Heart right ventricle (tissue), 16 donors: Measurements from ENCODE around the gene CRYL1. TPM values are rescaled to one million over a fixed set of nuclear protein-coding genes. Genes with fewer than 3 reads are reported as not detected.
A peak's percentile ranks its signal among the peaks of the same experiment; 100 is the strongest.

Experiments
- ATAC-seq, 8 donors: fragments of 200-7000 bp; cut with Tn5 transposase; one replicate each; pipeline ENCODE4 v1.9.1; 2020; ENCODE audit warnings: mild to moderate bottlenecking in 8 of 8, moderate library complexity in 8 of 8, moderate number of reproducible peaks in 1 of 8
- DNase-seq, 2 donors: peaks; one replicate each; pipeline ENCODE4 v3.0.0-alpha.2; 2020
- H3K27ac ChIP-seq, 10 donors: fragments of 200-600 bp; sonication (generic) in 2 of 10; one replicate each; pipeline versions ENCODE4 v1.5.0 to v1.8.0; 2020 to 2022; ENCODE audit warnings: mild to moderate bottlenecking in 3 of 10
- H3K27me3 ChIP-seq, 7 donors: fragments of 200-600 bp; one replicate each; pipeline ENCODE4 v1.8.0; 2021 to 2022; ENCODE audit warnings: mild to moderate bottlenecking in 2 of 7
- H3K36me3 ChIP-seq, 9 donors: fragments of 200-600 bp; sonication (generic) in 1 of 9; one replicate each; pipeline versions ENCODE4 v1.5.0 to v1.8.0; 2020 to 2022; ENCODE audit warnings: mild to moderate bottlenecking in 2 of 9
- H3K4me1 ChIP-seq, 9 donors: fragments of 200-600 bp; sonication (generic) in 1 of 9; one replicate each; pipeline versions ENCODE4 v1.5.0 to v1.8.0; 2020 to 2022; ENCODE audit warnings: mild to moderate bottlenecking in 4 of 9
- H3K4me3 ChIP-seq, 10 donors: fragments of 200-600 bp; sonication (generic) in 2 of 10; one replicate each; pipeline versions ENCODE4 v1.5.0 to v1.8.0; 2020 to 2022; ENCODE audit warnings: mild to moderate bottlenecking in 7 of 10, moderate library complexity in 2 of 10
- H3K9me3 ChIP-seq, 11 donors: fragments of 200-600 bp in 10 of 11; sonication (generic) in 2 of 11; one replicate each; pipeline versions ENCODE4 v1.5.0 to v1.8.0; 2013 to 2022; ENCODE audit warnings: mild to moderate bottlenecking in 2 of 11, control low read depth in 1 of 11, moderate library complexity in 1 of 11
- CTCF ChIP-seq, 9 donors: fragments of 200-600 bp; sonication (generic) in 2 of 9; IDR thresholded peaks; one replicate each; pipeline versions ENCODE4 v1.5.0 to v1.8.0; 2021 to 2022; ENCODE audit warnings: antibody characterized with exemption in 9 of 9, mild to moderate bottlenecking in 5 of 9, moderate library complexity in 1 of 9
- WGBS, 2 donors: extraction: QIAGEN DNeasy Blood & Tissue Kit; methylation state at CpG; one replicate each; pipeline ENCODE4 v1.1.7; 2013; ENCODE audit warnings: inconsistent platforms in 1 of 2; 5-methylcytosine and 5-hydroxymethylcytosine counted together
- intact Hi-C, 10 donors: fragments of 100-400 bp; cut with DNase I; formaldehyde crosslinking; loops; one replicate each; pipeline versions ENCODE4 v1.11.1 to v1.14.2; 2022
- polyA plus RNA-seq, 2 donors: library from polyadenylated mRNA; stranded (reverse); fragments of 200-250 nt; gene quantifications; one replicate each; pipeline ENCODE4 v1.2.3, GENCODE V29; 2013
- total RNA-seq, 10 donors: library from RNA; stranded (reverse); fragmentation: NEBNext Ultra II Directional in 3 of 10; extraction: Animal tissue kit (Norgen Biotek cat#: 25700) in 3 of 10; gene quantifications; one replicate each; pipeline versions ENCODE4 v1.2.1 to v1.2.4, GENCODE V29; 2021 to 2023
- donor health status: Arrhythmogenic right ventricular cardiomyopathy.
- donor health status: ischemic (EF 13 %, LVEDD 7.1; RV severe dilation, severe dysfunction).
- donor health status: healthy with polysubstance abuse.
- donor health status: DM: no; HTN: yes; CAD: no.
- donor health status: DM: no; HTN: no; CAD: no.
- donor health status: ischemic (EF 25% LVEDD 6.9; RV normal size, moderate dysfunction).
- donor health status: ischemic (EF 25% LVEDD 5.7; RV mildly dilated, moderate dysfunction).
- donor health status: healthy.
- donor health status: DM: yes; HTN: yes; CAD: no.
- donor health status: Ischemic cardiomyopathy.
- donor health status: ischemic (EF 35%, LVEDD 5.7; RV mildly dilated, moderate dysfunction).
- donor health status: nonischemic (EF 11% LVEDD 7.7; RV severe dilation, severe dysfunction).
- donor health status: DM: yes; HTN: yes; CAD: no.
- donor health status: PGD.
- donor health status: ischemic (EF 29% LVEDD 5.4; RV normal size, mild dysfunction).
- donor health status: nonischemic (EF 23%, LVEDD 6.1; RV moderate dilation, normal function).

Gene CRYL1
- total and polyA plus RNA-seq, 12 donors, result 10.1 to 27.3 (median 23.2) TPM

DNA sequence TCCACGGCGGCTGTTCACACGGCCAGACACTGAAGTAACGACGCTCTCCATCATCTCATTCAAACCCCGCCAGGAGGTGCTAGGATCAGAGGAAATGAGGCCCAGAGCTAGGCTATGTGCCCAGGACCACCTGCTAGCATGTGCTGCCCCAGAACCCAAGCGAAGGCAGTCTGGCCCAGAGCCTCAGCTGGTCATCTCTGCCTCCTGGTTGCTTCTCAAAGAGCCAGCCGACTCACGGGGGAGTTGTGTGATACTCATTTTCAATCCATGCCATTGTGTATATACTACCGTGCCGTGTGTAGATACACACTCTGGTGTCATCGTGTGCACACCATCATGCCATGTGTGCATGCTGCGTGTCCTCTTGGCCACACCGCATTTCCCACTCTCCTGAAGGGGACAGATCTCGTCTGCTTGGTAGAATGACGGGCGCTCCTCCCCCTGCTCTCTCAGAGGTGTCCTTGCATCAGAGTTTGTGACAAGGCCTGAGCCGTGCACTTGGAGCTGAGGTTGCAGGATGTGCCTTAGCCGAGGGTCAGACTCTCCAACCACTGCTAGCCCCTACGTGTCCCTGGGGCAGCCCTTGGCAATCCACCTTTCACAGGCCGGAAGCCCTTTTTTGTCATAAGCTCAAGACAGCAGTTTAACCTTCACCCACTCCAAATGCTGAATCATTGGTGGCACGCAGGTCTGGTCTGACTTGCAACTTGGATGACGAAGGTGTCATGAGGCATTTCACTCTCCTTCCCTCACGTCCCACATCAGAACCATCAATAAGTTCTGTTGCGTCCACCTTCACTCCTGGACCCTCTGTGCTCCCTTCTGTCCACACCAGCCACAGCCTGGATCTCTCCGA is 130.4 kb downstream of the CRYL1 start:
- Histone ChIP-seq H3K4me1 (no peaks in the 10 kb centered on the region), H3K4me3 (no peak overlapping the region), H3K36me3 (no peaks in the 10 kb centered on the region), H3K27ac (no peak overlapping the region), H3K27me3 (no peaks in the 10 kb centered on the region), H3K9me3 (no peaks in the 10 kb centered on the region)
- no peak for TF ChIP-seq CTCF (IDR thresholded peaks at IDR 0.05)
- DNase-seq (no peak), ATAC-seq (no peak)
- WGBS, 2 donors, result 91 to 92% methylated on average over 26 of the region's 26 CpGs
- intact Hi-C loops, result no loop called here

DNA sequence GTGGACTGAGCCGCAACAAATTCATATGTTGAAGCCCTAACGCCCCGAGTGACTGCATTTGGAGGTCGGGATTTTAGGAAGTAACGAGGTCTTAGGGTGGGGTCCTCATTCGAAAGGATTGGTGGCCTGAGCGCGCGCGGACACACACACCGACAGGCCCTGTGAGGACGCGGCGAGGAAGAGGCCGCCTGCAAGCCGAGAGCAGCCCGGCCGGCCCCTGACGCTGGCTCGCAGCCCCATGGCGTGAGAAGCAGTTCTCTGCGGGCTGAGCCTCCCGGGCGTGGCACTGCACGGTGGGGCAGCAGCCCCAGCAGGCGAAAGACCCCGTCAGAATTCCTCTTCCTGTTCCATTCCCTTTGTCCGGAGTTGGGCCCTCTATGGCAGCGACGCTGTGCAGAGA is 131.2 kb downstream of the CRYL1 start:
- Histone ChIP-seq H3K27ac (no peak overlapping the region), H3K27me3 (no peaks in the 10 kb centered on the region), H3K9me3 (no peaks in the 10 kb centered on the region), H3K4me3 (no peak overlapping the region), H3K4me1 (no peaks in the 10 kb centered on the region), H3K36me3 (no peaks in the 10 kb centered on the region)
- ATAC-seq, result peak in 1 of 8 donors; percentile 12
- DNase-seq, result no peak
- intact Hi-C loops, result no loop called here
- WGBS, 2 donors, result 53 to 56% methylated on average over 30 of the region's 30 CpGs
- no peak for TF ChIP-seq CTCF (IDR thresholded peaks at IDR 0.05)

- ATAC-seq, result no peak
- no peak overlapping the region for H3K4me3 ChIP-seq
- no peak for DNase-seq
- H3K27ac ChIP-seq, result no peak overlapping the region
- no peaks in the 10 kb centered on the region for H3K36me3 ChIP-seq
- H3K9me3 ChIP-seq, result no peaks in the 10 kb centered on the region
- 79 to 87% methylated on average over 8 of the region's 8 CpGs for WGBS, 2 donors
- no peak for TF ChIP-seq CTCF (IDR thresholded peaks at IDR 0.05)
- no peaks in the 10 kb centered on the region for H3K27me3 ChIP-seq
- H3K4me1 ChIP-seq, result no peaks in the 10 kb centered on the region
- intact Hi-C loops, result no loop called here
Measured at GRCh38 chr13:20394169-20394501, 131.5 kb downstream of the CRYL1 start.

DNA sequence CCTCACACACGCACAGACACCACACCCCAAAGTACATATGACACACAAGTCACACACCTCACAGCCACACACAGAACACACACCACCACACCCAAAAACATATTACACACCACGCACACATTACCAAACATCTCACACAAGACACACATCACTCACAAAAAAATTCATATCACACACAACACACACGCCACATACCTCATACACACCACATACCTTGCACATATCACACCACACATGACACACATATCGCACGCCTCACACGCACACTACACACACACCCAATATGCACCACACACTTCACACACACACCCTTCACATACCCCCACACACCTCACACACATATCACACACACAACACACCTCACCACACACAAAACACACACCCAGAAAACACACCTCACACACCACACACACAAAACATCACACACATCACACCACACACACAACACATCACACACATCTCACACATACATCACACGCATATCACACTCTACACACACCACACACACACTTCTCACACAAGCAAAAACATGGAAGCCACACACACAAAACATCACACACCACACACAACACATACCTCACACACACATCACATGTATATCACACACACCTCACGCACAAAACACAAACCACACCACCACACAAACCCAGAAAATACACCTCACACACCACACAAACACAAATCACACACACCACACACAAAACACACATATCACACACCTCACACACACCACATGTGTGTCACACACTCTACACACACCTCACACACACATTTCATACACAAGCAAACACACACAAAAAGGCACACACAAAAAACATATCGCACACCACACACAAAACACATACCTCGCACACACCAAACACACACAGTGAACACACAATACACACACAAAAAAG is 132.1 kb downstream of the CRYL1 start:
- H3K27me3 ChIP-seq, result no peaks in the 10 kb centered on the region
- no peaks in the 10 kb centered on the region for H3K9me3 ChIP-seq
- ATAC-seq (no peak), DNase-seq (no peak)
- intact Hi-C loops, result no loop called here
- no peak for TF ChIP-seq CTCF (IDR thresholded peaks at IDR 0.05)
- WGBS, 2 donors, result 97 to 98% methylated on average over 10 of the region's 10 CpGs
- H3K4me1 ChIP-seq, result peaks cover 0 to under 1% (median 0%) of the 10 kb centered on the region in 9 donors
- H3K4me3 ChIP-seq, result no peak overlapping the region
- no peaks in the 10 kb centered on the region for H3K36me3 ChIP-seq
- no peak overlapping the region for H3K27ac ChIP-seq
